Effector memory CD4-positive, alpha-beta T cell (primary cell): ENCODE data around the gene CAMTA1.
"Not testable (repeated sequence)": the region's sequence is repeated elsewhere in the genome, so short reads cannot be mapped to it uniquely, and the experiment has no call there.

Experiments used
- DNase-seq, 3 donors: peaks; one replicate each; pipeline ENCODE4 v3.0.0-alpha.2; 2020
- H3K27ac ChIP-seq: 2 replicates; pipeline ENCODE4 v1.7.0; 2013; ENCODE audit warnings: mild to moderate bottlenecking, low read length, moderate library complexity; ENCODE audit not compliant: insufficient read depth, poor library complexity, severe bottlenecking
- H3K27me3 ChIP-seq: replicated peaks from 2 replicates; pipeline ENCODE4 v1.7.0; 2013; ENCODE audit warnings: mild to moderate bottlenecking, low read length; ENCODE audit not compliant: insufficient read depth, control insufficient read depth, poor library complexity, severe bottlenecking
- H3K36me3 ChIP-seq: 2 replicates; pipeline ENCODE4 v1.7.0; 2013; ENCODE audit warnings: mild to moderate bottlenecking, low read length, moderate library complexity; ENCODE audit not compliant: control insufficient read depth, insufficient read depth
- H3K4me1 ChIP-seq: 2 replicates; pipeline ENCODE4 v1.7.0; 2013; ENCODE audit warnings: low read length, mild to moderate bottlenecking; ENCODE audit not compliant: control insufficient read depth, insufficient read depth, poor library complexity, severe bottlenecking
- H3K4me3 ChIP-seq: 2 replicates; pipeline ENCODE4 v1.7.0; 2013; ENCODE audit warnings: low read length, low read depth, mild to moderate bottlenecking; ENCODE audit not compliant: insufficient read depth, poor library complexity, severe bottlenecking
- H3K9me3 ChIP-seq: 2 replicates; pipeline ENCODE4 v1.7.0; 2013; ENCODE audit warnings: mild to moderate bottlenecking, low read length, moderate library complexity; ENCODE audit not compliant: control insufficient read depth

Gene CAMTA1

DNA sequence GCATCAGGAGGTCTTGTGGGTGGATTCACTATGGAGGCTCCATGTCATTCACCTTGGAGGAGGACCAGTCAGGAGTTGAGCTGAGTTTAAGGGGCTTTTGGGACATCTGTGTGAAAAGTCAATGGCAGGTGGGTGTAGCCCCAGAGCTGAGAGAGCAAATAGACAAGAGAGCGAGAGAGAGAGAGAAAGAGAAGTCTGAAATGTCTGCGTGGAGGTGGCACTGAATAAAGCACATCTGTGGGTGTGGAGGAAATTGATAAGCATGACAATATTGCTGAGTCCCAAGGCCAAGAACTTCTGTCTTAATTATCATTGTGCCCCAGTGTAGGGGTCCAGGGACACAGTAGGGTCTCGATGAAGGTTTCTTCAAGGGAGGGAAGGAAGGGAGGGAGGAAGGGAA, 906.3 kb downstream of the CAMTA1 start:
- H3K9me3 ChIP-seq: no peaks in the 10 kb centered on the region
- H3K27ac ChIP-seq: no peak overlapping the region
- H3K4me1 ChIP-seq: no peaks in the 10 kb centered on the region
- H3K27me3 ChIP-seq: no peaks in the 10 kb centered on the region
- H3K4me3 ChIP-seq: no peak overlapping the region
- no peak for DNase-seq
- no peaks in the 10 kb centered on the region for H3K36me3 ChIP-seq

DNA sequence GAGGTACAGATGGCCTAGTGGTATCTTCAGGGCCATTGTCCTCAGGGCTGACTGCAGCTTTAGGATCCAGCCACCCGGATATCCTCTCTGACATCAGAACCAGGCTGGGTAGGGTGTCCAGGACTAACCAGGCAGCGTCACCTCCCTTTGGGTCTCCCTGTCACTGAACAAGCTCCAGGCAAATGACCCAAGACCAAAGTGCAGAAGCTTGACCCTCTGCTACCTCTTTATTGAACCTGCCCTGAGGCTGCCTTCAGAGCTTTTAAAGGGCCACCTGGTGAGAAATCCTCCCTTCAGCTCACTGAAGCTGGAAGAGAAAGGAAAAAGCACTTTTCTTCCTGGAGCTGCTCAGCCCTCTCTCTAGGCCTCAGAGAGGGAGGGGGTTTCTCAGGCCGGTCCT, 906.8 kb downstream of the CAMTA1 start:
- H3K27ac ChIP-seq: no peak overlapping the region
- H3K4me3 ChIP-seq: no peak overlapping the region
- H3K9me3 ChIP-seq: no peaks in the 10 kb centered on the region
- no peaks in the 10 kb centered on the region for H3K27me3 ChIP-seq
- DNase-seq: no peak
- H3K36me3 ChIP-seq: no peaks in the 10 kb centered on the region
- no peaks in the 10 kb centered on the region for H3K4me1 ChIP-seq

- not testable (repeated sequence) for H3K27ac ChIP-seq, H3K36me3 ChIP-seq, H3K27me3 ChIP-seq, H3K9me3 ChIP-seq, DNase-seq, H3K4me3 ChIP-seq, H3K4me1 ChIP-seq
Measured at GRCh38 chr1:7693037-7693436, 907.8 kb downstream of the CAMTA1 start.

DNA sequence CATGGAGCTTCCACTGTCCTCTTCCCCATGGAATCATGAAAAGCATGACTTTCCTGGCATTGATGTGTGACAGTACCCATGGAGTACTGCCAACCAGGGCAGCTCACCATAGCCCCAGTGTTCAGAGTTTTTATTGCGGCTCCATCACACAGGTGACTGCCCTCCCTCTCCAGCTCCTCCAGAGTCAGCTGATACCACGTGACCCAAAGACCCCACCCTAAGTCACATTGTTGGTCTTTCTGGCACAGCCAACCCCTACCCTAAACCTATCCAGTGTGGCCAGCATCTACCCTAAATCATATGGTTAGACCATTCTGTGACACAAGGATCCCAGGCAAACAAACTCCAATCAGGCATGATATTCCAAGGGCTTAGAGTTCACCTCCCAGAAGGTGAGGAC, 908.4 kb downstream of the CAMTA1 start:
- no peak for DNase-seq
- no peaks in the 10 kb centered on the region for H3K27me3 ChIP-seq
- H3K36me3 ChIP-seq: no peaks in the 10 kb centered on the region
- H3K9me3 ChIP-seq: no peaks in the 10 kb centered on the region
- no peak overlapping the region for H3K4me3 ChIP-seq
- H3K4me1 ChIP-seq: no peaks in the 10 kb centered on the region
- H3K27ac ChIP-seq: no peak overlapping the region

GRCh38 chr1:7694600-7695496, 909.6 kb downstream of the CAMTA1 start:
- no peaks in the 10 kb centered on the region for H3K9me3 ChIP-seq
- H3K36me3 ChIP-seq: no peaks in the 10 kb centered on the region
- H3K4me3 ChIP-seq: no peak overlapping the region
- H3K4me1 ChIP-seq: peaks cover 6% of the 10 kb centered on the region
- DNase-seq: no peak
- no peaks in the 10 kb centered on the region for H3K27me3 ChIP-seq
- H3K27ac ChIP-seq: no peak overlapping the region

GRCh38 chr1:7695497-7696117, 910.4 kb downstream of the CAMTA1 start:
- no peaks in the 10 kb centered on the region for H3K36me3 ChIP-seq
- H3K27me3 ChIP-seq: no peaks in the 10 kb centered on the region
- no peak overlapping the region for H3K4me3 ChIP-seq
- H3K27ac ChIP-seq: no peak overlapping the region
- no peaks in the 10 kb centered on the region for H3K9me3 ChIP-seq
- peaks cover 6% of the 10 kb centered on the region for H3K4me1 ChIP-seq
- DNase-seq: no peak

DNA sequence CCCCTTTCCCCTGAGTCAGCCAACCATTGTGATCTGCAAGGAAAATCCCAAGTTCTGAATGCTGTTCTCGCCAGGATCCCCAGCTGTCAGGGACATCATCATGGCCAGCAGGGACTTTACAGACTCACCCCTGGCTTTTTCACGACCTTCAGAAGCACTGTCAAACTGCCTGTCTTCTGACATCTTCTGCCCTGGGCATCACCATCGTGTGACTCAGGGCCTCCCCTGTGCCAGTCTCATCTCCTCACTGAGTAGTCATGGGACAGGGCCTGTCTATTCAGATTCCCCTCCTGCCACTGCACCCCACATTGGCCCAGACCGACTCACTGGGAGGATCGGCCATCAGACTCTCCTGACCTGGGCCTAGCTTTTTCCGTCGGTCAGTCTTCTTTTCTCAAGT, 913.4 kb downstream of the CAMTA1 start:
- H3K36me3 ChIP-seq: no peaks in the 10 kb centered on the region
- H3K4me1 ChIP-seq: peaks cover 6% of the 10 kb centered on the region
- no peaks in the 10 kb centered on the region for H3K27me3 ChIP-seq
- no peak overlapping the region for H3K4me3 ChIP-seq
- H3K27ac ChIP-seq: no peak overlapping the region
- DNase-seq: no peak
- H3K9me3 ChIP-seq: no peaks in the 10 kb centered on the region

- Histone ChIP-seq H3K27me3 (no peaks in the 10 kb centered on the region), H3K4me1 (peaks cover 6% of the 10 kb centered on the region), H3K36me3 (no peaks in the 10 kb centered on the region), H3K27ac (no peak overlapping the region), H3K4me3 (no peak overlapping the region), H3K9me3 (no peaks in the 10 kb centered on the region)
- no peak for DNase-seq
Measured at GRCh38 chr1:7702365-7702764, 917.1 kb downstream of the CAMTA1 start.

DNA sequence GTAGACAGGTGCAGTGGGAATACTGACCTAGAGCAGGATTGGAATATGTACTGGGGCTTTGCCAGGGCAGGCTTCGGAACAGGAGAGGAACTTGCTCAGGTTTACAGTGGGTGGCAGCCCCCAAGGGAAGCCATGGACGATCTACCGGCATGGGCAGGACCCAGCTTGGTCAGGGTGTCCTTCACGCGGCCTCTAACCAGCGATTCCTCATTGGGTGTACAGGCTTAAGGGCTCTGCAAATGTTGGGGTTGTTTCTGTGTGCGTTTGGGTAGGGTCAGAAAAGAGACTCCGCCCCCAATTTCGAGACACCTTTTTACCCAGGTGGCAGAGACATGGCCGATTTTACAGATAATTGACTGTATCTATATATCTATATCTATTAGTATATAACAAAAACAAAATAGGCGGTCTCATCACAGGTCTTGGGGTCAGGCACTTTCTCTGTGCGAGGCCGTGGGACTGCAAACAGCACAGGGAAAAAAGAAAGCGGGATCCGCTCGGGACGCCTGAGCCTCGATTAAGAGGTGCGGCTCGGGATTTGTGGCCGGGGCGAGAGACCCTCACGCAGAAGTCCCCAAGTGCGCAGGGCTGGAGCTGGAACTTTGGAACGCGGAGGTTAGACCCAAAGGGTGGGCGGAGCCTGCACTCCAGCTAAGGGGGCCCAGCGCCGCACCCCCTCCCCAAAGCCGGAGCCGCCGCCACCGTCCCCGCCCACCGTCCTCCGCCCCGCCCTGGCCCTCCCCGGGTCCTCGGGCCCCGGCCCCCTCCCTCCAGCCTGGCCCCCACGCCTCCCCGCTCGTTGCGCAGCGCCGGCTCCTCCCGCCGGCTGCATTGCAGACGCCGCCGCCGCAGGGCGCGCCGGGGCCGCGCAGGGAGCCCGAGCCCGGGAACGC, 918.3 kb downstream of the CAMTA1 start:
- Histone ChIP-seq H3K4me3 (no peak overlapping the region), H3K4me1 (peaks cover 6% of the 10 kb centered on the region), H3K27ac (no peak overlapping the region), H3K9me3 (no peaks in the 10 kb centered on the region), H3K27me3 (peaks cover 7% of the 10 kb centered on the region), H3K36me3 (no peaks in the 10 kb centered on the region)
- DNase-seq: peak in 2 of 3 donors; percentile 20 to 38
